PC-3 (cell line): ENCODE measurements around the gene MYO19. TPM values are rescaled to one million over a fixed set of nuclear protein-coding genes. Genes with fewer than 3 reads are reported as not detected.

Source experiments
- ATAC-seq: fragments of 200-7000 bp; cut with Tn5 transposase; 2 replicates; pipeline ENCODE4 v1.9.1; 2020; ENCODE audit warnings: mild to moderate bottlenecking, moderate library complexity
- BruUV-seq: library from RNA; stranded (reverse); fragments of 400-500 nt; replicated peaks from 2 replicates; lab custom pipeline; 2021; lab: Mats Ljungman, UMichigan
- CTCF ChIA-PET: fragments of 300-600 bp; sonication (Branson Sonifier 250); formaldehyde crosslinking; loops from one replicate; lab custom pipeline; 2022; ENCODE audit warnings: antibody characterized with exemption; lab: Charles Lee
- POLR2A ChIA-PET: fragments of 300-600 bp; sonication (Branson Sonifier 250); formaldehyde crosslinking; loops from one replicate; lab custom pipeline; 2022; ENCODE audit warnings: antibody characterized with exemption; ENCODE audit not compliant: unreplicated experiment; lab: Charles Lee
- DNase-seq: peaks from one replicate; pipeline ENCODE4 v3.0.0-alpha.2; 2015
- H2AFZ ChIP-seq: fragments of 300-600 bp; sonication (generic); 2 replicates; pipeline ENCODE4 v1.6.0; 2016; ENCODE audit warnings: antibody characterized with exemption, low read length
- H3F3A ChIP-seq: fragments of 300-600 bp; sonication (generic); one replicate; pipeline ENCODE4 v1.6.0; 2017; ENCODE audit warnings: antibody characterized with exemption, low read length, control low read depth, mild to moderate bottlenecking; ENCODE audit not compliant: unreplicated experiment
- H3K27ac ChIP-seq: fragments of 300-600 bp; sonication (generic); 2 replicates; pipeline ENCODE4 v1.5.1; 2016; ENCODE audit warnings: mild to moderate bottlenecking, low read length
- H3K27me3 ChIP-seq: fragments of 300-600 bp; sonication (generic); 2 replicates; pipeline ENCODE4 v1.6.1; 2016; ENCODE audit warnings: low read length, mixed read lengths
- H3K36me3 ChIP-seq: fragments of 300-600 bp; sonication (generic); 2 replicates; pipeline ENCODE4 v1.6.1; 2016; ENCODE audit warnings: low read depth, mixed run types, low read length, mixed read lengths
- H3K4me1 ChIP-seq: fragments of 300-600 bp; sonication (generic); 2 replicates; pipeline ENCODE4 v1.5.1; 2016; ENCODE audit warnings: low read length; ENCODE audit not compliant: insufficient read depth
- H3K4me2 ChIP-seq: fragments of 300-600 bp; sonication (generic); 2 replicates; pipeline ENCODE4 v1.6.0; 2016; ENCODE audit warnings: low read length
- H3K4me3 ChIP-seq: fragments of 300-600 bp; sonication (generic); 2 replicates; pipeline ENCODE4 v1.5.1; 2016; ENCODE audit warnings: mild to moderate bottlenecking, low read length, mixed read lengths
- H3K79me2 ChIP-seq: fragments of 300-600 bp; sonication (generic); 2 replicates; pipeline ENCODE4 v1.6.1; 2017; ENCODE audit warnings: low read length, mixed read lengths
- H3K9ac ChIP-seq: fragments of 300-600 bp; sonication (generic); 2 replicates; pipeline ENCODE4 v1.6.0; 2016; ENCODE audit warnings: mild to moderate bottlenecking, low read length
- H3K9me2 ChIP-seq: fragments of 300-600 bp; sonication (generic); replicated peaks from 2 replicates; pipeline ENCODE4 v1.6.1; 2016; ENCODE audit warnings: mixed run types, low read length, mixed read lengths
- H3K9me3 ChIP-seq: fragments of 300-600 bp; sonication (generic); 2 replicates; pipeline ENCODE4 v1.6.1; 2016; ENCODE audit warnings: low read length, mixed read lengths
- H4K20me1 ChIP-seq: fragments of 300-600 bp; sonication (generic); 2 replicates; pipeline ENCODE4 v1.6.1; 2016; ENCODE audit warnings: low read length, mixed read lengths
- CTCF ChIP-seq: fragments of 300-600 bp; sonication (generic); conservative IDR thresholded peaks from 2 replicates; pipeline ENCODE4 v1.5.1; 2017; ENCODE audit warnings: antibody characterized with exemption, low read depth, mild to moderate bottlenecking, low read length
- EZH2 ChIP-seq: fragments of 300-600 bp; sonication (generic); IDR thresholded peaks from one replicate; pipeline ENCODE4 v1.6.1; 2017; ENCODE audit warnings: antibody characterized with exemption, mild to moderate bottlenecking, low read length; ENCODE audit not compliant: unreplicated experiment
- EZH2phosphoT487 ChIP-seq: fragments of 300-600 bp; sonication (generic); IDR thresholded peaks from 2 replicates; pipeline ENCODE4 v1.6.1; 2018; ENCODE audit warnings: mild to moderate bottlenecking, antibody characterized with exemption, low read length, borderline replicate concordance
- intact Hi-C: fragments of 100-400 bp; cut with micrococcal nuclease; formaldehyde crosslinking; loops from 2 replicates; pipeline ENCODE4 v1.9.0; 2023
- total RNA-seq: library from RNA; depleted of rRNA; stranded (reverse); fragments of >200 nt; gene quantifications from 2 replicates; pipeline ENCODE4 v1.2.3, GENCODE V29; 2014

The MYO19 gene
- total RNA-seq, 1 experiment from 2014 or later = 143 TPM

GRCh38 chr17:36553459-36553858, 18.8 kb upstream of the MYO19 start:
- Histone ChIP-seq H3K79me2 (peaks cover 81% of the 10 kb centered on the region), H3K4me2 (no peak overlapping the region), H4K20me1 (0 out of 2 replicates have a peak, but pooled peaks cover 7% of the 10 kb centered on the region), H3K4me3 (no peak overlapping the region), H3K9me3 (no peaks in the 10 kb centered on the region), H3K27me3 (no peaks in the 10 kb centered on the region), H3K36me3 (peaks cover 16% of the 10 kb centered on the region), H3K27ac (no peak overlapping the region), H3K9ac (no peak overlapping the region), H2AFZ (no peak overlapping the region), H3K9me2 (no peaks in the 10 kb centered on the region), H3F3A (no peaks in the 10 kb centered on the region), H3K4me1 (no peaks in the 10 kb centered on the region)
- TF ChIP-seq EZH2 = no peak
- ChIA-PET POLR2A (no interaction called here), CTCF (no interaction called here)
- ATAC-seq (no peak), DNase-seq (no peak)
- intact Hi-C loops = no loop called here
- no TSS peak for BruUV-seq

GRCh38 chr17:36550491-36551417, 16.1 kb upstream of the MYO19 start:
- Histone ChIP-seq H3K9me3 (no peaks in the 10 kb centered on the region), H3K36me3 (peaks cover 6% of the 10 kb centered on the region), H3K9me2 (no peaks in the 10 kb centered on the region), H2AFZ (no peak overlapping the region), H3K27me3 (no peaks in the 10 kb centered on the region), H3K4me2 (no peak overlapping the region), H3K9ac (no peak overlapping the region), H3K4me1 (peaks cover 9% of the 10 kb centered on the region), H3K4me3 (no peak overlapping the region), H4K20me1 (peaks cover 30% of the 10 kb centered on the region), H3K79me2 (peaks cover 99% of the 10 kb centered on the region), H3F3A (no peaks in the 10 kb centered on the region), H3K27ac (no peak overlapping the region)
- ATAC-seq (no peak), DNase-seq (no peak)
- CTCF ChIA-PET = interaction anchor here (0.6 kb wide), 1 partner anchor 241 kb away, joined by 4 read pairs; no protein-coding TSS in a partner anchor
- intact Hi-C loops = no loop called here
- no TSS peak for BruUV-seq
- TF ChIP-seq CTCF = no peak
- no peak for TF ChIP-seq EZH2phosphoT487
- TF ChIP-seq EZH2 = no peak
- POLR2A ChIA-PET = no interaction called here

GRCh38 chr17:36547776-36548175, 13.1 kb upstream of the MYO19 start:
- Histone ChIP-seq H3K27ac (no peak overlapping the region), H3K4me2 (peak overlapping the region; percentile 97), H3K9me3 (no peaks in the 10 kb centered on the region), H3K9me2 (no peaks in the 10 kb centered on the region), H3K36me3 (peaks cover 4% of the 10 kb centered on the region), H3K27me3 (no peaks in the 10 kb centered on the region), H3K4me3 (peak overlapping the region; percentile 99), H3F3A (no peaks in the 10 kb centered on the region), H4K20me1 (peaks cover 23% of the 10 kb centered on the region), H2AFZ (no peak overlapping the region), H3K4me1 (peaks cover 9% of the 10 kb centered on the region), H3K79me2 (peaks cover 91% of the 10 kb centered on the region), H3K9ac (peak overlapping the region; percentile 95; the same call in 1 of the 2 replicates)
- no peak for TF ChIP-seq CTCF
- no peak for TF ChIP-seq EZH2phosphoT487
- TF ChIP-seq EZH2 = no peak
- ChIA-PET CTCF (no interaction called here), POLR2A (no interaction called here)
- no peak for ATAC-seq
- intact Hi-C loops = no loop called here
- BruUV-seq = no TSS peak
- no peak for DNase-seq
